Measurements from ENCODE around the gene LRRC8B.

The LRRC8B gene

DNA sequence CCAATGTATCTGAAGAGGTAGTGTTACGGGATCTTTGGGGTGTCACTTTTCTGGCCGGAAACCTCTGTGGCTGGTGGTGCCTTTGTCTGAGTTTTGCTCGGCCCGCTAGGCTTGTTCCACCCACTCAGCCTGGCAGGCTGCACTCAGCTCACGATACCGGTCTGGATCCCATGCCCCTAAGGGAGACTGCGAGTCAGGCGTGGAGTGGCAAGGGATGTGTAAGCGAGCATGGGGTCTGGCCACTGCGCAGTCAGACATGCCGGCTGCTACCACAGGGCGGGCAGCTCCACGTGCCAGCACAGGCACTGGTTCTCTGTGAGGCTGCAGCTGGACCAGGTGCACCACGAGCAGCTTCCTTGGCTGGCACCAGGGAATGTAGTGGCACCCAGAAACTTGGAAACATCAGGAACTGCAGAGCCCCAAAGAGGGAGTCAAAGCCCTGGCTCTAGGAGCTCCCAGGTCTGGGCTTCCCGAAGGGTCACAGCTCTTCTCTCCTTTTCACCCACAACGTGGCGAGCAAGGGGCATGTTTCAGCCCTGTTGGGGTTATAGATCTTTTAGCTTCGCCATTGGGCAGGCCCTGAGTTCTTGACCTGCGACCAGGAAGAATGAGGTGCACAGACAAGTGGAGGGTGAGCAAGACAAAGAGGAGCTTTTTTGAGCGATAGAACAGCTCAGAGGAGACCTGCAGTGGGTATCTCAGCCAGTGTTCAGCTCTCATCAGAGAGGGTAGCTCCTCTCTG, 84.5 kb downstream of the LRRC8B start:
- Histone ChIP-seq H3K4me1 (ENCODE audit: control insufficient read depth, insufficient read depth, low read length) (no peaks in the 10 kb centered on the region), H3K27me3 (ENCODE audit: control insufficient read depth, insufficient read depth, low read length) (no peaks in the 10 kb centered on the region), H3K36me3 (ENCODE audit: control insufficient read depth, insufficient read depth, low read length) (no peaks in the 10 kb centered on the region), H3K9ac (ENCODE audit: low read length) (no peak overlapping the region), H3K9me3 (ENCODE audit: control insufficient read depth, insufficient read depth, low read depth, low read length) (no peaks in the 10 kb centered on the region), H3K27ac (ENCODE audit: low read depth, low read length) (no peak overlapping the region), H3K4me3 (ENCODE audit: low read depth, low read length) (no peak overlapping the region)

DNA sequence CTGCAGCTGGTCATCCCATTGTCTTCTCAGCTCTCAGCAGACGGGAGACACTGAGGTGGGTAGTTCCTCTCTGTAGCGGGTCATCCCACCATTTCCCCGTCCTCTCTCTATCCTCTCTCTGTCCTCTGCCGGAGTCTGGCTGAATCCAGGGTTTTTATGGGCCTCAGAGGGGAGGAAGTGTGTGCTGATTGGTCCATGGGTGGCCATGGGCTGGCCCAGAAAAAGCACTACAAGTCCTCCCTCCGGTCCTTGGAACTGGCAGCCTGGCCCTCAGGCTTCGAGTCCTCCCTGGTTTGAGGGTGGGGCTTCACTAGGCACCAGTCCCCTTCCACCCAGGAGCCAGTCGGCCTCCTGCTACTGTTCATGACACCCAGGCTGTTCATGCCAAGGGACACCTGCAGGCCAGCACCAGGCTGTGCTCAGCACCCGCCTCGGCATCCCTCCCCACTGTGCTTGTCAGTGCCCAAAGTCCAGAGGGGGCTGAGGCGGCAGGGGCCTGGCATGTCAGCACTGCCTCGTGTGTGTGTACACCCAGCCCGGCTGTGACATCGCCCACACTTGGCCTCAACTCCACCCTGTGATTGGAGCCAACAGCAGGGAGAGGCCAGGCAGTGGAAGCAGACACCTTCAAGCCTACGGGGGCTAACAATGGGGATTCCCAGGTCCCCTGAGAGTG, 85.3 kb downstream of the LRRC8B start:
- no peaks in the 10 kb centered on the region for H3K36me3 ChIP-seq (ENCODE audit: control insufficient read depth, insufficient read depth, low read length)
- no peak overlapping the region for H3K27ac ChIP-seq (ENCODE audit: low read depth, low read length)
- H3K27me3 ChIP-seq (ENCODE audit: control insufficient read depth, insufficient read depth, low read length), result no peaks in the 10 kb centered on the region
- no peak overlapping the region for H3K4me3 ChIP-seq (ENCODE audit: low read depth, low read length)
- no peaks in the 10 kb centered on the region for H3K4me1 ChIP-seq (ENCODE audit: control insufficient read depth, insufficient read depth, low read length)
- H3K9ac ChIP-seq (ENCODE audit: low read length), result no peak overlapping the region
- H3K9me3 ChIP-seq (ENCODE audit: control insufficient read depth, insufficient read depth, low read depth, low read length), result no peaks in the 10 kb centered on the region

DNA sequence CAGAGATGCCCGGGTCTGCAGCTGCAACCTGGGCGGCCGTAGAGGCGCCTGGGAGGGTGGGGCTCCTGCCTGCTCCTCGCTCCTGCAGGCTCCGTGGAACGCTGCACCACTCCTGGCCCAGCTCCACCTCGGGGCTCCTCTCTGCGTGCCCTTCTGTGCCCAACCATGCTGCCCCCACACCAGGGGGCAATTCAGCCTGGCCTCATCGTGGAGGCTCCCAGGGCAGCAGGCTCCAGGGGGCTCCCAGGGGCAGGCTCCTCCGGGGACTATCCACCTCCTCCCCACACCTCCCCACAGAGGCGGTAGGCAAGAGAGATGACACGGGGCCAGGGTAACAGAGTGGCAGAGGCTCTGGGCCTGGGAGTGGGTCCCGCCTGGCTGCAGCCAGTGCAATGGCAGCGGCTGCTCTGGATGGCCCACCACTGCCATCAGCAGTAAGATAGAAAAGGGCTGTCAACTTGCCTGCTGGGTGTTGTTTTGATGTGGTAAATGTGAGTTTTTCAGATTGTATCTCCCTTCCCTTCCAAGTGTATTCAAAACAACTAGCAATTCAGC, 85.9 kb downstream of the LRRC8B start:
- no peaks in the 10 kb centered on the region for H3K36me3 ChIP-seq (ENCODE audit: control insufficient read depth, insufficient read depth, low read length)
- H3K9ac ChIP-seq (ENCODE audit: low read length), result no peak overlapping the region
- no peaks in the 10 kb centered on the region for H3K9me3 ChIP-seq (ENCODE audit: control insufficient read depth, insufficient read depth, low read depth, low read length)
- H3K27ac ChIP-seq (ENCODE audit: low read depth, low read length), result no peak overlapping the region
- no peaks in the 10 kb centered on the region for H3K27me3 ChIP-seq (ENCODE audit: control insufficient read depth, insufficient read depth, low read length)
- H3K4me3 ChIP-seq (ENCODE audit: low read depth, low read length), result no peak overlapping the region
- no peaks in the 10 kb centered on the region for H3K4me1 ChIP-seq (ENCODE audit: control insufficient read depth, insufficient read depth, low read length)

DNA sequence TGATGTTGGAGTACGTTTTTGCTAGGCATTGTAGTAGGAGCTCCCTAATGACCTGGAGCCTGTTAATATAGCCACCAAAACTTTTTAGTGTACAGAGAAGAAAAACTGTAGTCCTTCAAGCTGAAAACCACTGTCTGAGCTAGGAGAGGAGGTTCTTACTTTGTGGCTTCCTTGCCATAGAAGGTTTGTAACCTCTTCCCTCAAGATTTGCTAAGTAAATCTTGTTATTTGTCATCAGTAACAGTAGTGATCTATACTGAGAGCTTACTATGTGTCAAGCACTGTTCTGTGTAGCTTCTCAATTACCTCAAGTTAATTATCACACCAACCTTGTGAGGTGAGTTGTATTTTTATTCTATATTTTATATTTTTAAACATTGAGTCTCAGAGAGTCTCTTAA, 87.1 kb downstream of the LRRC8B start:
- H3K27ac ChIP-seq (ENCODE audit: low read depth, low read length), result no peak overlapping the region
- no peaks in the 10 kb centered on the region for H3K27me3 ChIP-seq (ENCODE audit: control insufficient read depth, insufficient read depth, low read length)
- H3K9me3 ChIP-seq (ENCODE audit: control insufficient read depth, insufficient read depth, low read depth, low read length), result no peaks in the 10 kb centered on the region
- no peaks in the 10 kb centered on the region for H3K4me1 ChIP-seq (ENCODE audit: control insufficient read depth, insufficient read depth, low read length)
- H3K36me3 ChIP-seq (ENCODE audit: control insufficient read depth, insufficient read depth, low read length), result no peaks in the 10 kb centered on the region
- no peak overlapping the region for H3K4me3 ChIP-seq (ENCODE audit: low read depth, low read length)
- no peak overlapping the region for H3K9ac ChIP-seq (ENCODE audit: low read length)

DNA sequence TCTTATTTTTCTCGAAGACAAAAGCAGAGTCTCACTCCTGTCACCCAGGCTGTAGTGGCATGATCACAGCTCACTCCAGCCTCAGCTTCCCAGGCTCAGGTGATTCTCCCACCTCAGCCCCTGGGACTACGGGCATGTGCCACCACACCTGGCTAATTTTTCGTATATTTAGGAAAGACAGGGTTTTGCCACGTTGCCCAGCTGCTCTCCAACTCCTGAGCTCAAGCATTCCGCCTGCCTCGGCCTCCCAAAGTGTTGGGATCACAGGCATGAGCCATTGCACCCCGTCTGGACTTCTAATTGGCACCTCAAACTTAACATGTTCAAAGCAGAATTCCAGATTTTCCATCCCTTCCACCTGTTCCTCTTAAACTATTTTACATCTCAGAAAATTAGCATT, 89.3 kb downstream of the LRRC8B start:
- no peaks in the 10 kb centered on the region for H3K36me3 ChIP-seq (ENCODE audit: control insufficient read depth, insufficient read depth, low read length)
- 0 out of 2 replicates have a peak, but pooled peaks cover 3% of the 10 kb centered on the region for H3K9me3 ChIP-seq (ENCODE audit: control insufficient read depth, insufficient read depth, low read depth, low read length)
- no peak overlapping the region for H3K27ac ChIP-seq (ENCODE audit: low read depth, low read length)
- H3K4me1 ChIP-seq (ENCODE audit: control insufficient read depth, insufficient read depth, low read length), result no peaks in the 10 kb centered on the region
- no peaks in the 10 kb centered on the region for H3K27me3 ChIP-seq (ENCODE audit: control insufficient read depth, insufficient read depth, low read length)
- H3K4me3 ChIP-seq (ENCODE audit: low read depth, low read length), result no peak overlapping the region
- no peak overlapping the region for H3K9ac ChIP-seq (ENCODE audit: low read length)

DNA sequence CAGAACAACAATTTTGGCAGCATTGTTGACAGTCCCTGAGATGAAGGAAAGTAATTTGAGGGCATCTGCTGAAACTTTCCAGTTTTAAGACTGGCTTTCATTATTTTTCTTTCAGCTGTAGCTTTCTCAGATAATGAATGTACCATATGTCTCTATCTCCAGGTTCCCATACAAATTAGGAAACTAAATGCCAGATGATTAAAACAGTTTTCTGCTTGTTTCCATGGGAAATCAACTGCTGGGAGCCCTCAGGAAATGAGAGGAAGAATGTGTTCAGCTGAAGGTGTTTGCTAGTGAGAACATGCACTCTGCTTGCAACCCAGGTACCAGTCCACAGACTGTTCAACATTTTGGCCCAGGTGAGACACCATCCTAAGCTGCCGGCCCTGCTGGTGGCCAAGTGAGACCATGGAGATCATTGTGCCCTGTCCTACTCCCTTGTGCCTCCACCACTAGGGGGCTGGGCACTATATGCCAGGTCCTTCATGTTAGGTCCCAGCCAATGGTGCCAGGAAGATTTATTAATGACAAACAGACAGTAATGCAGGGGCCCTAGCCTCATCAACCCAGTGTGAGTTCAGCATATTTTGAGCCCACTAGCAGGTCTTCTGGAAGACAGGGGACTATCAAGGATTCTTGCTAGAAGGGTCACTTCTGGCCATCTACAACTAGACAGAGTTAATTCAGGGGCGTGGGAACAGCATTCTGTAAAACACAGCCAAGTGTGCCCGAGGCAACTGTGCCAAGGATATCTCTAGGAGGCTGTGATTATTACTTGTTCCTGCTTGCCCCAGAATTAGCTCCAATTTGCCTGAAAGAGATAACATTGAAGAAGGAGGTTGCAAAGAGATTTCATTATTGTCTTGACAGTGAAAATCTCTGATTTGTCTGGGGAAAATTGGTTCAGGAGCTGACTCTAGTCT, 91.3 kb downstream of the LRRC8B start:
- Histone ChIP-seq H3K36me3 (ENCODE audit: control insufficient read depth, insufficient read depth, low read length) (no peaks in the 10 kb centered on the region), H3K27me3 (ENCODE audit: control insufficient read depth, insufficient read depth, low read length) (no peaks in the 10 kb centered on the region), H3K9me3 (ENCODE audit: control insufficient read depth, insufficient read depth, low read depth, low read length) (0 out of 2 replicates have a peak, but pooled peaks cover 3% of the 10 kb centered on the region), H3K27ac (ENCODE audit: low read depth, low read length) (no peak overlapping the region), H3K9ac (ENCODE audit: low read length) (no peak overlapping the region), H3K4me3 (ENCODE audit: low read depth, low read length) (no peak overlapping the region), H3K4me1 (ENCODE audit: control insufficient read depth, insufficient read depth, low read length) (no peaks in the 10 kb centered on the region)

DNA sequence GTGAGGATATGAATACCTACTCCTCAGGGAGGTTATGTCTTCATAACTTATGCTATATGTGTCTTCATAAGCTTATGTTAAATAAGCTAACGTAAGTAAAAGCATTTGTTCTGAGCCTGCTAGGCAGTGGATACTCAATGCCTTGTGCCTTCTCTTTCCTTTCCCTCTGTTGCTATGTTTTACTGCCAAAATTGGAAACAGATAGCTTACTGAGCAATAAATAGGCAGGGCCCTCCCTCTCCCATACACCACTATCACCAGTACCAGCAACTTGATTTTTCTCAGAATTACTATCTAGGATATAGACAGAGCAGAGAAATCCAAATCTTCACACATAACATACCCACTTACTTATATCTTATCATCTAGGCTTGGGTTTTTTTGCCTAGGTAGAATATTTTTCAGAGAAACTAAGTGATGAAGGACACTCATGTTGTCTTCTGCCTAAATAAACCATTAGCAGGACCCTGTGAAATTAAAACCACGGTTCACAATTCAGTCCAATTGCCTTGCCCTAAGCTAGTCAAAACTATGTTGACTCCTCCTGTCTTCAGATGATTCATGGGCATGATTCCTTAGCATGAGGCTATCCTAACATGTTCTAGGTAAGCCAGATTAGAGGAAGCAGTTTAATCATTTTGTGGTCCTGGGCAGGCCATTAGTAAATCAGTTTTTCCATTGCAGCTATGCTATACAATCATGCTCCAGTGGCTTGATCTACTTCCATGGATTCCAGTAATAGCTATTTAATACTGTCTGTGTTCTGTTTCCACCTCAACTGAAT, 92.4 kb downstream of the LRRC8B start:
- no peak overlapping the region for H3K27ac ChIP-seq (ENCODE audit: low read depth, low read length)
- H3K27me3 ChIP-seq (ENCODE audit: control insufficient read depth, insufficient read depth, low read length), result no peaks in the 10 kb centered on the region
- H3K9me3 ChIP-seq (ENCODE audit: control insufficient read depth, insufficient read depth, low read depth, low read length), result 0 out of 2 replicates have a peak, but pooled peaks cover 3% of the 10 kb centered on the region
- H3K9ac ChIP-seq (ENCODE audit: low read length), result no peak overlapping the region
- H3K4me3 ChIP-seq (ENCODE audit: low read depth, low read length), result no peak overlapping the region
- no peaks in the 10 kb centered on the region for H3K36me3 ChIP-seq (ENCODE audit: control insufficient read depth, insufficient read depth, low read length)
- H3K4me1 ChIP-seq (ENCODE audit: control insufficient read depth, insufficient read depth, low read length), result no peaks in the 10 kb centered on the region

DNA sequence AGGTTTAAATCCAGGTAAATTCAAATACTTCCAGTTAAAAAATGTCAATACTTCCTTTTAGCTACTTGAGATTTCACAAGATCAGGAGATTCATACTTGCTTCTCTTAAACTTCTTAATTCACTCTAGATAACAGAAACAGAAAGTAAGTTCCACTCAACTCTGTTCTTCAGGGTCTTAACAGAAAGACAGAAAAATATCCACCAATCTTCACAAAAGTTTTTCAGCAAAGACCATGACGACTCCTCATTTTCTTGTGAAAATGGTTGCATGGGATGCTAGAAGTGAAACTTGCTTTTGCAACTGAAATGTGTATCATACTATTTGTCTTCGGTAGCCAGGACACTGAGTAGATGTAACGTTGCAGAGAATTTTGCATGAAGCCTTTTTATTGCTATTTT, 96.0 kb downstream of the LRRC8B start:
- H3K27me3 ChIP-seq (ENCODE audit: control insufficient read depth, insufficient read depth, low read length), result no peaks in the 10 kb centered on the region
- H3K36me3 ChIP-seq (ENCODE audit: control insufficient read depth, insufficient read depth, low read length), result no peaks in the 10 kb centered on the region
- H3K4me3 ChIP-seq (ENCODE audit: low read depth, low read length), result no peak overlapping the region
- no peak overlapping the region for H3K9ac ChIP-seq (ENCODE audit: low read length)
- no peak overlapping the region for H3K27ac ChIP-seq (ENCODE audit: low read depth, low read length)
- 0 out of 2 replicates have a peak, but pooled peaks cover 3% of the 10 kb centered on the region for H3K9me3 ChIP-seq (ENCODE audit: control insufficient read depth, insufficient read depth, low read depth, low read length)
- no peaks in the 10 kb centered on the region for H3K4me1 ChIP-seq (ENCODE audit: control insufficient read depth, insufficient read depth, low read length)

DNA sequence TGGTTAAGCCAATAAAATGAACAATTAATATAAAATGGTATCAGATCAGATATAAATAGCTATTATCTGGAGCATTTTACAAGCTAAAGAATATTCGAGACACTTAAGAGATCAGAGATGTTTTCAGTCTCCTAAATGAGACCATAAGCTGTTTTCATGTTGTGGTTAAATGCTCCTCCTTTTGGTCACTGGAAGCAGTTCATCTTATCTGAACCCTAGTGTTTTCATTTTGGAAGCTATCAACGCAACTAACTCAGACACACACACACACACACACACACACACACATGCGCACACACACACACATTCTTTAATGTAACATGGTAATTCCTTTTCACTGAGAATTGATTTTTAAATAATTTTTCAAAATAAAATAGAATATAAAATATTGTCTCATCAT, 98.3 kb downstream of the LRRC8B start:
- H3K4me3 ChIP-seq (ENCODE audit: low read depth, low read length), result no peak overlapping the region
- no peaks in the 10 kb centered on the region for H3K27me3 ChIP-seq (ENCODE audit: control insufficient read depth, insufficient read depth, low read length)
- 0 out of 2 replicates have a peak, but pooled peaks cover 3% of the 10 kb centered on the region for H3K9me3 ChIP-seq (ENCODE audit: control insufficient read depth, insufficient read depth, low read depth, low read length)
- no peaks in the 10 kb centered on the region for H3K36me3 ChIP-seq (ENCODE audit: control insufficient read depth, insufficient read depth, low read length)
- no peak overlapping the region for H3K9ac ChIP-seq (ENCODE audit: low read length)
- H3K4me1 ChIP-seq (ENCODE audit: control insufficient read depth, insufficient read depth, low read length), result no peaks in the 10 kb centered on the region
- H3K27ac ChIP-seq (ENCODE audit: low read depth, low read length), result no peak overlapping the region

DNA sequence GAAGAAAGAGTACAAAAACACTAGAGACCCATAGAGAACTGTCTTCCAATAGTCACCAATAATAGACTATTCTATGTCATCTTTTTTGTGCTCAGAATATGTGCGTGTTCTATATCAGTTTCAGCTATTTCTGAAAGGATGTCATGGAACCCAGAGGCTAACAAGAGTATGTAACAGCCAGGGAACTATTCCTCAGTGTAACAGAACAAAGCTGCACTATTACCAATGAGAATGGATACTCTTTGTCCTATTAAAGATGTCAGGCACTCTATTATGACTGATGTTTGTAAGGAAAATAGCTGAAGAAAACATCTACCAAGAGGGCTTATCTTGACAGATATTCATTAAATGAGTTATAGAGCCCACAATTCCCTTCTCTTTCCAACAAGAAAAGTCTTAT, 99.7 kb downstream of the LRRC8B start:
- H3K9ac ChIP-seq (ENCODE audit: low read length), result no peak overlapping the region
- H3K27me3 ChIP-seq (ENCODE audit: control insufficient read depth, insufficient read depth, low read length), result no peaks in the 10 kb centered on the region
- H3K9me3 ChIP-seq (ENCODE audit: control insufficient read depth, insufficient read depth, low read depth, low read length), result no peaks in the 10 kb centered on the region
- no peaks in the 10 kb centered on the region for H3K36me3 ChIP-seq (ENCODE audit: control insufficient read depth, insufficient read depth, low read length)
- H3K27ac ChIP-seq (ENCODE audit: low read depth, low read length), result no peak overlapping the region
- H3K4me3 ChIP-seq (ENCODE audit: low read depth, low read length), result no peak overlapping the region
- H3K4me1 ChIP-seq (ENCODE audit: control insufficient read depth, insufficient read depth, low read length), result no peaks in the 10 kb centered on the region

Data from HUES6 (cell line).